Stomach (tissue), 9 donors: ENCODE data around the gene KLHL10. TPM values are rescaled to one million over a fixed set of nuclear protein-coding genes. Genes with fewer than 3 reads are reported as not detected.

Experiments
- DNase-seq, 2 donors: peaks; one replicate each; pipeline versions ENCODE4 v3.0.0 to v3.0.0-alpha.2; 2013 to 2019
- H3K27ac ChIP-seq, 5 donors: fragments of 200-600 bp in 4 of 5; sonication (generic) in 4 of 5; one replicate each; pipeline ENCODE4 v1.5.1; 2013 to 2019; ENCODE audit warnings: mild to moderate bottlenecking in 1 of 5, moderate library complexity in 1 of 5
- H3K27me3 ChIP-seq, 3 donors: fragments of 200-600 bp; sonication (generic); one replicate each; pipeline ENCODE4 v1.5.1; 2017 to 2019; ENCODE audit warnings: mixed run types in 1 of 3
- H3K36me3 ChIP-seq, 4 donors: fragments of 200-600 bp; sonication (generic); 1 replicate in 3 of 4; 2 replicates in 1 of 4; pipeline ENCODE4 v1.5.1; 2016 to 2019
- H3K4me1 ChIP-seq, 4 donors: fragments of 200-600 bp; sonication (generic); one replicate each; pipeline ENCODE4 v1.5.1; 2016 to 2019
- H3K4me3 ChIP-seq, 4 donors: fragments of 200-600 bp; sonication (generic) in 3 of 4; one replicate each; pipeline ENCODE4 v1.5.1; 2016 to 2019; ENCODE audit warnings: mild to moderate bottlenecking in 1 of 4
- H3K9me3 ChIP-seq, 4 donors: fragments of 200-600 bp; sonication (generic); one replicate each; pipeline ENCODE4 v1.5.1; 2016 to 2019
- CTCF ChIP-seq, 7 experiments: fragments of 450-650 bp in 4 of 7; fragments of 200-600 bp in 3 of 7; sonication (generic) in 3 of 7; IDR thresholded peaks; one replicate each; pipeline ENCODE4 v1.5.1; 2016 to 2019; ENCODE audit warnings: antibody characterized with exemption in 7 of 7, control low read depth in 2 of 7, mild to moderate bottlenecking in 1 of 7
- EP300 ChIP-seq: sonication (generic); formaldehyde crosslinking; IDR thresholded peaks from one replicate; pipeline ENCODE4 v1.6.1; 2017; ENCODE audit warnings: antibody characterized with exemption
- POLR2A ChIP-seq, 4 donors: fragments of 450-650 bp; IDR thresholded peaks; one replicate each; pipeline ENCODE4 v1.6.1; 2016; ENCODE audit warnings: antibody characterized with exemption in 4 of 4, control low read depth in 2 of 4, mild to moderate bottlenecking in 1 of 4, moderate library complexity in 1 of 4
- POLR2AphosphoS5 ChIP-seq, 3 donors: sonication (generic); formaldehyde crosslinking; IDR thresholded peaks; one replicate each; pipeline ENCODE4 v1.6.1; 2016; ENCODE audit warnings: antibody characterized with exemption in 3 of 3
- WGBS, 5 donors: extraction: QIAGEN DNeasy Blood & Tissue Kit in 3 of 5; methylation state at CpG; one replicate each; pipeline versions ENCODE4 v1.1.5 to v1.1.7; 2013 to 2018; 5-methylcytosine and 5-hydroxymethylcytosine counted together
- intact Hi-C: fragments of 100-400 bp; cut with DNase I; formaldehyde crosslinking; loops from one replicate; pipeline ENCODE4 v1.15.1; 2023; ENCODE audit warnings: low total_unique reads
- polyA plus RNA-seq, 3 donors: library from polyadenylated mRNA; stranded (reverse); fragments of 200-250 nt; gene quantifications; one replicate each; pipeline ENCODE4 v1.2.3, GENCODE V29; 2013
- small RNA-seq, 4 donors: library from RNA; depleted of rRNA; stranded (forward); fragments of <200 nt; gene quantifications; one replicate each; pipeline ENCODE3, GENCODE V24; 2016
- total RNA-seq, 5 donors: library from RNA; depleted of rRNA; stranded (reverse); fragments of >200 nt; gene quantifications; one replicate each; pipeline versions ENCODE4 v1.1.0 to v1.2.3, GENCODE V29; 2014 to 2016
- donor health status: healthy with polysubstance abuse.
- donor health status: Bipolar disorder and iron deficiency.
- donor health status: healthy.

KLHL10 gene
- total and polyA plus RNA-seq, 8 donors = 0.23 to 1.1 TPM; not detected in 6

GRCh38 chr17:41894791-41895331 is 57.2 kb downstream of the KLHL10 start:
- intact Hi-C loops = no loop called here
- no peak for TF ChIP-seq EP300
- peak in 1 of 3 donors; percentile 7 for TF ChIP-seq POLR2AphosphoS5 (IDR thresholded peaks at IDR 0.05)
- Histone ChIP-seq H3K36me3 (peaks cover 65 to 100% (median 98%) of the 10 kb centered on the region in 4 donors), H3K27me3 (no peaks in the 10 kb centered on the region), H3K4me1 (peaks cover 0 to 18% (median 7%) of the 10 kb centered on the region in 4 donors), H3K4me3 (no peak overlapping the region), H3K9me3 (no peaks in the 10 kb centered on the region), H3K27ac (peak overlapping the region in 4 of 5 donors; percentile 57 to 74 (median 63))
- DNase-seq = peak in 1 of 2 donors; percentile 40
- WGBS, 5 donors = 59 to 64% (median 63%) methylated on average over 7 of the region's 7 CpGs

GRCh38 chr17:41895617-41896016 is 58.0 kb downstream of the KLHL10 start:
- Histone ChIP-seq H3K27ac (peak overlapping the region in 4 of 5 donors; percentile 57 to 74 (median 63)), H3K4me1 (peaks cover 0 to 18% (median 7%) of the 10 kb centered on the region in 4 donors), H3K27me3 (no peaks in the 10 kb centered on the region), H3K36me3 (peaks cover 69 to 99% (median 98%) of the 10 kb centered on the region in 4 donors), H3K4me3 (no peak overlapping the region), H3K9me3 (no peaks in the 10 kb centered on the region)
- 47 to 68% (median 62%) methylated on average over 5 of the region's 5 CpGs for WGBS, 5 donors
- peak in 1 of 2 donors; percentile 73 for DNase-seq
- intact Hi-C loops = no loop called here
- TF ChIP-seq POLR2AphosphoS5 (IDR thresholded peaks at IDR 0.05) (no peak), EP300 (no peak), POLR2A (IDR thresholded peaks at IDR 0.05) (no peak), CTCF (IDR thresholded peaks at IDR 0.05) (no peak)

- H3K27ac ChIP-seq = peak overlapping the region in 1 of 5 donors; percentile 74
- 91 to 96% (median 91%) methylated on average over 6 of the region's 6 CpGs for WGBS, 5 donors
- H3K4me1 ChIP-seq = peaks cover 0 to 18% (median 7%) of the 10 kb centered on the region in 4 donors
- no peaks in the 10 kb centered on the region for H3K27me3 ChIP-seq
- intact Hi-C loops = no loop called here
- TF ChIP-seq EP300 (no peak), CTCF (IDR thresholded peaks at IDR 0.05) (no peak), POLR2AphosphoS5 (IDR thresholded peaks at IDR 0.05) (no peak), POLR2A (IDR thresholded peaks at IDR 0.05) (no peak)
- peaks cover 59 to 99% (median 98%) of the 10 kb centered on the region in 4 donors for H3K36me3 ChIP-seq
- H3K4me3 ChIP-seq = no peak overlapping the region
- no peaks in the 10 kb centered on the region for H3K9me3 ChIP-seq
- DNase-seq = no peak
Measured at GRCh38 chr17:41896726-41897125, 59.1 kb downstream of the KLHL10 start.

Small RNA genes within 50 kb of the gene (small RNA-seq; reads per million reads assigned to genes)
- 0 reads per million in 4 donors for gene AC125257.2

Other genes starting within 250 kb of the KLHL10 start
- gene KRT16, start 225.1 kb upstream of the KLHL10 start, total RNA-seq = 1 to 10 TPM in 1 of 5 donors, not detected in 4; 1.1 TPM
- 10 to 100 TPM in 1 of 3 donors, 1 to 10 TPM in 1, not detected in 1; 1.3 to 32.8 TPM for gene KRT16, start 225.1 kb upstream of the KLHL10 start, polyA plus RNA-seq
- 10 to 100 TPM in 2 of 5 donors, 1 to 10 TPM in 2, not detected in 1; 1.6 to 13.6 (median 8.1) TPM for gene KRT17, start 213.2 kb upstream of the KLHL10 start, total RNA-seq
- 10 to 100 TPM in 1 of 3 donors, 1 to 10 TPM in 2; 2.0 to 14.2 (median 6.0) TPM for gene KRT17, start 213.2 kb upstream of the KLHL10 start, polyA plus RNA-seq
- gene EIF1, start 148.9 kb upstream of the KLHL10 start, total RNA-seq = 100 to 1,000 TPM in 3 of 5 donors, 10 to 100 TPM in 2; 62.4 to 255 (median 187) TPM
- gene EIF1, start 148.9 kb upstream of the KLHL10 start, polyA plus RNA-seq = 100 to 1,000 TPM; 333 to 972 (median 834) TPM
- gene GAST, start 125.5 kb upstream of the KLHL10 start, total RNA-seq = 10 to 100 TPM in 1 of 5 donors, not detected in 4; 32.7 TPM
- gene GAST, start 125.5 kb upstream of the KLHL10 start, polyA plus RNA-seq = 1 to 10 TPM in 1 of 3 donors, not detected in 2; 1.3 TPM
- gene HAP1, start 103.2 kb upstream of the KLHL10 start, total RNA-seq = under 1 TPM in 1 of 5 donors, not detected in 4; 0.55 TPM
- under 1 TPM; 0.31 to 0.85 (median 0.44) TPM for gene HAP1, start 103.2 kb upstream of the KLHL10 start, polyA plus RNA-seq
- 100 to 1,000 TPM in 1 of 5 donors, 10 to 100 TPM in 4; 59.5 to 248 (median 84.8) TPM for gene JUP, start 51.1 kb upstream of the KLHL10 start, total RNA-seq
- gene JUP, start 51.1 kb upstream of the KLHL10 start, polyA plus RNA-seq = 100 to 1,000 TPM in 2 of 3 donors, 10 to 100 TPM in 1; 85.7 to 163 (median 154) TPM
- 10 to 100 TPM in 3 of 5 donors, 1 to 10 TPM in 2; 4.0 to 64.6 (median 11.4) TPM for gene P3H4, start 25.9 kb upstream of the KLHL10 start, total RNA-seq
- 1 to 10 TPM; 4.7 to 7.3 (median 6.3) TPM for gene P3H4, start 25.9 kb upstream of the KLHL10 start, polyA plus RNA-seq
- 10 to 100 TPM in 3 of 5 donors, 1 to 10 TPM in 2; 4.6 to 45.3 (median 20.1) TPM for gene FKBP10, start 24.8 kb upstream of the KLHL10 start, total RNA-seq
- gene FKBP10, start 24.8 kb upstream of the KLHL10 start, polyA plus RNA-seq = 10 to 100 TPM in 2 of 3 donors, 1 to 10 TPM in 1; 8.9 to 17.0 (median 12.8) TPM
- gene NT5C3B, start 1.6 kb upstream of the KLHL10 start, total RNA-seq = 10 to 100 TPM in 4 of 5 donors, 1 to 10 TPM in 1; 9.8 to 79.5 (median 31.4) TPM
- gene NT5C3B, start 1.6 kb upstream of the KLHL10 start, polyA plus RNA-seq = 10 to 100 TPM; 70.6 to 80.7 (median 77.0) TPM
- 10 to 100 TPM in 3 of 5 donors, 1 to 10 TPM in 2; 1.8 to 26.4 (median 11.2) TPM for gene KLHL11, start 27.6 kb downstream of the KLHL10 start, total RNA-seq
- gene KLHL11, start 27.6 kb downstream of the KLHL10 start, polyA plus RNA-seq = under 1 TPM; 0.43 to 0.87 (median 0.61) TPM
- 100 to 1,000 TPM in 1 of 5 donors, 10 to 100 TPM in 4; 29.8 to 121 (median 48.7) TPM for gene ACLY, start 81.1 kb downstream of the KLHL10 start, total RNA-seq
- 10 to 100 TPM; 19.8 to 23.8 (median 23.5) TPM for gene ACLY, start 81.1 kb downstream of the KLHL10 start, polyA plus RNA-seq
- 1 to 10 TPM in 1 of 5 donors, not detected in 4; 1.3 TPM for gene ODAD4, start 92.8 kb downstream of the KLHL10 start, total RNA-seq
- 1 to 10 TPM in 1 of 3 donors, under 1 TPM in 2; 0.78 to 2.1 (median 0.81) TPM for gene ODAD4, start 92.8 kb downstream of the KLHL10 start, polyA plus RNA-seq
- gene CNP, start 129.0 kb downstream of the KLHL10 start, total RNA-seq = 10 to 100 TPM; 21.0 to 47.2 (median 30.7) TPM
- gene CNP, start 129.0 kb downstream of the KLHL10 start, polyA plus RNA-seq = 10 to 100 TPM; 27.3 to 29.1 (median 29.0) TPM
- gene DNAJC7, start 179.6 kb downstream of the KLHL10 start, total RNA-seq = 100 to 1,000 TPM in 1 of 5 donors, 10 to 100 TPM in 4; 12.3 to 161 (median 61.6) TPM
- gene DNAJC7, start 179.6 kb downstream of the KLHL10 start, polyA plus RNA-seq = 10 to 100 TPM; 66.7 to 93.3 (median 74.5) TPM
- gene NKIRAS2, start 182.3 kb downstream of the KLHL10 start, total RNA-seq = 10 to 100 TPM in 4 of 5 donors, 1 to 10 TPM in 1; 7.5 to 27.4 (median 19.6) TPM
- 10 to 100 TPM; 16.8 to 28.5 (median 27.6) TPM for gene NKIRAS2, start 182.3 kb downstream of the KLHL10 start, polyA plus RNA-seq
- gene C17orf113, start 212.8 kb downstream of the KLHL10 start, total RNA-seq = 1 to 10 TPM in 3 of 5 donors, not detected in 2; 1.8 to 5.2 (median 2.5) TPM
- gene C17orf113, start 212.8 kb downstream of the KLHL10 start, polyA plus RNA-seq = under 1 TPM; 0.31 to 0.92 (median 0.68) TPM